Right lobe of liver (tissue), 6 donors: Measurements from ENCODE around the gene GPSM3. TPM values are rescaled to one million over a fixed set of nuclear protein-coding genes. Genes with fewer than 3 reads are reported as not detected.
"Not testable (repeated sequence)": the region's sequence is repeated elsewhere in the genome, so short reads cannot be mapped to it uniquely, and the experiment has no call there.

Experiments used
- ATAC-seq, 4 donors: fragments of 200-7000 bp; cut with Tn5 transposase; one replicate each; pipeline ENCODE4 v1.9.1; 2020; ENCODE audit warnings: mild to moderate bottlenecking in 4 of 4, moderate library complexity in 4 of 4
- DNase-seq, 3 donors: peaks; one replicate each; pipeline ENCODE4 v3.0.0-alpha.2; 2020
- H3K27ac ChIP-seq, 3 donors: fragments of 200-600 bp; one replicate each; pipeline ENCODE4 v1.8.0; 2022
- H3K27me3 ChIP-seq, 2 donors: fragments of 200-600 bp; one replicate each; pipeline ENCODE4 v1.8.0; 2022
- H3K36me3 ChIP-seq, 4 donors: fragments of 200-600 bp; sonication (generic) in 1 of 4; one replicate each; pipeline versions ENCODE4 v1.5.1 to v1.8.0; 2017 to 2022; ENCODE audit warnings: control low read depth in 1 of 4
- H3K4me1 ChIP-seq, 4 donors: fragments of 200-600 bp; sonication (generic) in 1 of 4; one replicate each; pipeline versions ENCODE4 v1.5.1 to v1.8.0; 2017 to 2022; ENCODE audit warnings: control low read depth in 1 of 4
- H3K4me3 ChIP-seq, 3 donors: fragments of 200-600 bp; one replicate each; pipeline ENCODE4 v1.8.0; 2022
- H3K9me3 ChIP-seq, 4 donors: fragments of 200-600 bp; sonication (generic) in 1 of 4; one replicate each; pipeline versions ENCODE4 v1.5.1 to v1.8.0; 2017 to 2022; ENCODE audit warnings: control low read depth in 1 of 4
- POLR2A ChIP-seq: fragments of 450-650 bp; IDR thresholded peaks from one replicate; pipeline ENCODE4 v1.6.1; 2017; ENCODE audit warnings: antibody characterized with exemption, mild to moderate bottlenecking
- WGBS: methylation state at CpG from one replicate; pipeline ENCODE4 v1.1.6; 2018; ENCODE audit warnings: low coverage, low lambda C conversion rate; ENCODE audit not compliant: insufficient coverage; ENCODE audit errors: missing lambda C conversion rate; 5-methylcytosine and 5-hydroxymethylcytosine counted together
- intact Hi-C, 2 donors: fragments of 100-400 bp; cut with DNase I; formaldehyde crosslinking; loops; one replicate each; pipeline versions ENCODE4 v1.11.2 to v1.14.1; 2022
- microRNA-seq, 2 donors: library from miRNA; unstranded; fragments of <30 nt; microRNA quantifications; one replicate each; pipeline ENCODE4, GENCODE V29; 2019 to 2020
- small RNA-seq, 2 experiments: library from RNA; depleted of rRNA; stranded (forward); fragments of <200 nt; gene quantifications; one replicate each; pipeline ENCODE3, GENCODE V24; 2016
- total RNA-seq, 6 experiments: library from RNA; depleted of rRNA in 2 of 6; stranded (reverse); fragments of >200 nt in 2 of 6; fragmentation: NEBNext Ultra II Directional in 3 of 6; extraction: Animal tissue kit (Norgen Biotek cat#: 25700) in 3 of 6; gene quantifications; one replicate each; pipeline versions ENCODE4 v1.1.0 to v1.2.4, GENCODE V29; 2016 to 2023
- TF ChIP-seq, protein P1 (sequence below), 4 donors: fragments of 200-600 bp in 3 of 4; fragments of 450-650 bp in 1 of 4; IDR thresholded peaks; one replicate each; pipeline versions ENCODE4 v1.5.1 to v1.8.0; 2016 to 2022; ENCODE audit warnings: antibody characterized with exemption in 4 of 4, mild to moderate bottlenecking in 2 of 4
- donor health status: DM: no; HTN: yes; CAD: no.
- donor health status: DM: no; HTN: no; CAD: no.
- donor health status: DM: no; HTN: no; CAD: no.
- donor health status: DM: no; HTN: yes; CAD: no.
- donor health status: DM: no; HTN: yes; CAD: no.

GPSM3 gene
- total RNA-seq, 6 experiments from 2014 or later = 3.7 to 9.2 (median 5.7) TPM

DNA sequence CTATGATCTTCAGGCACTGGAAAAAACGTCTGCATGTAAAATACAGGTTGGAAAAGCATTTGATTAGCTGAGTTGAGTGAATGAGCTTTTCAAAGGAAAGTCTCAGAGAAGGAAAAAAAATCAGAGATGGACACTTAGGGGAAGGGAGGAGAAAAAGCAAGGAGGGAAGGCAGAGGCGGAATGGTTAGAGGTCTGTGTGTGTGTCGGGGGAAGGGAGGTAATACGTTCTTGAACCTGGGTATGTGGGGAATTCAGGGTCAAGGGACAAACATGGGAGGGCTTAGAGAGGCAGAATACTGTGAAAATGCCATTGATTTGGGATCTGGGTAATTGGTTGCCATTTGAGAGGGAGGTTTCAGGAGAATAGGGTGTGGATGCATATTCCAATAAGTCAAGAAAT is 45.8 kb downstream of the GPSM3 start:
- Histone ChIP-seq H3K4me3 (no peak overlapping the region), H3K4me1 (no peaks in the 10 kb centered on the region), H3K36me3 (no peaks in the 10 kb centered on the region), H3K27ac (no peak overlapping the region), H3K9me3 (no peaks in the 10 kb centered on the region), H3K27me3 (peaks cover 0 to 6% of the 10 kb centered on the region in 2 donors)
- 34% methylated on average over 4 of the region's 4 CpGs for WGBS
- no peak for DNase-seq
- intact Hi-C loops = no loop called here
- TF ChIP-seq POLR2A = no peak
- TF ChIP-seq, protein P1, sequence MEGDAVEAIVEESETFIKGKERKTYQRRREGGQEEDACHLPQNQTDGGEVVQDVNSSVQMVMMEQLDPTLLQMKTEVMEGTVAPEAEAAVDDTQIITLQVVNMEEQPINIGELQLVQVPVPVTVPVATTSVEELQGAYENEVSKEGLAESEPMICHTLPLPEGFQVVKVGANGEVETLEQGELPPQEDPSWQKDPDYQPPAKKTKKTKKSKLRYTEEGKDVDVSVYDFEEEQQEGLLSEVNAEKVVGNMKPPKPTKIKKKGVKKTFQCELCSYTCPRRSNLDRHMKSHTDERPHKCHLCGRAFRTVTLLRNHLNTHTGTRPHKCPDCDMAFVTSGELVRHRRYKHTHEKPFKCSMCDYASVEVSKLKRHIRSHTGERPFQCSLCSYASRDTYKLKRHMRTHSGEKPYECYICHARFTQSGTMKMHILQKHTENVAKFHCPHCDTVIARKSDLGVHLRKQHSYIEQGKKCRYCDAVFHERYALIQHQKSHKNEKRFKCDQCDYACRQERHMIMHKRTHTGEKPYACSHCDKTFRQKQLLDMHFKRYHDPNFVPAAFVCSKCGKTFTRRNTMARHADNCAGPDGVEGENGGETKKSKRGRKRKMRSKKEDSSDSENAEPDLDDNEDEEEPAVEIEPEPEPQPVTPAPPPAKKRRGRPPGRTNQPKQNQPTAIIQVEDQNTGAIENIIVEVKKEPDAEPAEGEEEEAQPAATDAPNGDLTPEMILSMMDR (IDR thresholded peaks at IDR 0.05) = no peak
- no peak for ATAC-seq

DNA sequence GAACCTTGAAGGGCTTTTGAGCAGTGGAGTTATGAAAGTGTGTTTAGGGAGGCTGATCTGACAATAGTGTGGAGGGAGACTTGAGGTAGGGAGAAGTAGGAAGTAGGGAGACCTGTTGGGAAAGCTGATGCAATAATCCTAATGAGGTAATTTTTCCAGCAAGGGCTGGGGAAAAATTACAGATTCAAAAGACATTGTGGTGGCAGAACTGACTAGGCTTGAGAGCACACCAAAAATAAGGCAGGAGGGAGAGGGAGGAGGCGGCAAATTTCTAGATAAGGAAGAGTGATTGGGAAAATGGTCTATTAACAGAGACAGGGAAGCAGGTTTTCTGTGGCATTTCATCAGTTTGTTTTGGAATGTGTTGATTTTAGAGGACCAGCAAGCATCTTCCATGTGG is 46.2 kb downstream of the GPSM3 start:
- no peak for DNase-seq
- Histone ChIP-seq H3K27me3 (peaks cover 0 to 6% of the 10 kb centered on the region in 2 donors), H3K27ac (no peak overlapping the region), H3K36me3 (no peaks in the 10 kb centered on the region), H3K4me3 (no peak overlapping the region), H3K9me3 (no peaks in the 10 kb centered on the region), H3K4me1 (no peaks in the 10 kb centered on the region)
- no peak for ATAC-seq
- intact Hi-C loops = no loop called here
- 78% methylated on average over 1 of the region's 1 CpG for WGBS
- no peak for TF ChIP-seq POLR2A
- TF ChIP-seq, protein P1 (IDR thresholded peaks at IDR 0.05) = no peak

DNA sequence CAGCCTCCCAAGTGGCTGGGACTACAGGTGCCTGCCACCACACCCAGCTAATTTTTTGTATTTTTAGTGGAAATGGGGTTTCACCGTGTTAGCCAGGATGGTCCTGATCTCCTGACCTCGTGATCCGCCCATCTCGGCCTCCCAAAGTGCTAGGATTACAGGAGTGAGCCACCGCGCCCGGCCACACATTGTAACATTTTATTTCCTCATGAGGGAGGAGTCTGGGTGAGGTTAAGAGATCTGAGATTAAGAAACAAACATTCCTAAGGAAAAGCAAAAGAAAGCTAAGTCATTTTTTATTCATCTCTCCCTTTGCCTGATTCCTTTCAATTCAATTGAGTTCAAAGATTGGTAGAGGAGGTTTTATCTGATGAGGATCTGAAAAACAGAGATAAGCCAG is 48.2 kb downstream of the GPSM3 start:
- H3K4me3 ChIP-seq, H3K27ac ChIP-seq, H3K9me3 ChIP-seq, intact Hi-C loops, H3K4me1 ChIP-seq, H3K36me3 ChIP-seq, ATAC-seq, DNase-seq, H3K27me3 ChIP-seq: not testable (repeated sequence)
- WGBS = 80% methylated on average over 7 of the region's 7 CpGs

Small RNA genes lying within 50 kb of the gene (microRNA-seq; reads per million reads assigned to microRNA genes)
- gene MIR6721 (0.58 to 1.3 reads per million in 2 donors), gene MIR6833 (0.87 to 1.3 reads per million in 2 donors)

Small RNA genes lying within 50 kb of the gene (small RNA-seq; reads per million reads assigned to genes)
- gene AL662884.1 (0 reads per million in 2 experiments), gene MIR6833 (0 reads per million in 2 experiments)

Other genes with a start within 250 kb of the GPSM3 start
- 1,000 to 10,000 TPM; 1,939 to 4,112 (median 3,131) TPM for gene CFB, start 246.5 kb downstream of the GPSM3 start, total RNA-seq
- 10 to 100 TPM in 5 of 6 experiments, 1 to 10 TPM in 1; 9.3 to 33.8 (median 18.3) TPM for gene NELFE, start 233.7 kb downstream of the GPSM3 start, total RNA-seq
- gene SKIC2, start 233.5 kb downstream of the GPSM3 start, total RNA-seq = 10 to 100 TPM; 26.3 to 73.1 (median 47.1) TPM
- gene DXO, start 220.5 kb downstream of the GPSM3 start, total RNA-seq = 10 to 100 TPM in 5 of 6 experiments, 1 to 10 TPM in 1; 9.8 to 14.6 (median 12.1) TPM
- 1,000 to 10,000 TPM; 1,495 to 2,818 (median 2,205) TPM for gene C4A, start 210.6 kb downstream of the GPSM3 start, total RNA-seq
- gene C4B, start 177.8 kb downstream of the GPSM3 start, total RNA-seq = 1,000 to 10,000 TPM; 1,420 to 2,805 (median 2,265) TPM
- 10 to 100 TPM in 3 of 6 experiments, 1 to 10 TPM in 3; 5.7 to 60.7 (median 14.0) TPM for gene CYP21A2, start 154.2 kb downstream of the GPSM3 start, total RNA-seq
- gene TNXB, start 83.3 kb downstream of the GPSM3 start, total RNA-seq = 10 to 100 TPM in 3 of 6 experiments, 1 to 10 TPM in 3; 7.2 to 28.3 (median 10.3) TPM
- 10 to 100 TPM; 15.2 to 35.5 (median 33.2) TPM for gene ATF6B, start 64.4 kb downstream of the GPSM3 start, total RNA-seq
- gene FKBPL, start 62.4 kb downstream of the GPSM3 start, total RNA-seq = 1 to 10 TPM; 1.5 to 2.7 (median 2.2) TPM
- under 1 TPM in 4 of 6 experiments, not detected in 2; 0.13 to 0.29 (median 0.24) TPM for gene PRRT1, start 40.7 kb downstream of the GPSM3 start, total RNA-seq
- gene PPT2, start 38.5 kb downstream of the GPSM3 start, total RNA-seq = 10 to 100 TPM in 2 of 6 experiments, 1 to 10 TPM in 4; 6.4 to 16.0 (median 8.9) TPM
- gene EGFL8, start 28.0 kb downstream of the GPSM3 start, total RNA-seq = 1 to 10 TPM; 1.4 to 6.0 (median 4.2) TPM
- gene AGPAT1, start 16.6 kb downstream of the GPSM3 start, total RNA-seq = 10 to 100 TPM; 23.5 to 36.9 (median 31.6) TPM
- 10 to 100 TPM; 50.5 to 90.4 (median 60.9) TPM for gene RNF5, start 14.2 kb downstream of the GPSM3 start, total RNA-seq
- 1 to 10 TPM in 4 of 6 experiments, under 1 TPM in 2; 0.81 to 3.4 (median 1.8) TPM for gene AGER, start 8.4 kb downstream of the GPSM3 start, total RNA-seq
- 10 to 100 TPM; 15.5 to 29.5 (median 24.3) TPM for gene PBX2, start 2.4 kb downstream of the GPSM3 start, total RNA-seq
- 10 to 100 TPM in 2 of 6 experiments, 1 to 10 TPM in 4; 6.6 to 16.5 (median 8.9) TPM for gene NOTCH4, start 31.4 kb upstream of the GPSM3 start, total RNA-seq
- not detected for gene TSBP1, start 179.3 kb upstream of the GPSM3 start, total RNA-seq
- not detected for gene BTNL2, start 214.5 kb upstream of the GPSM3 start, total RNA-seq
- gene HLA-DRA, start 247.2 kb upstream of the GPSM3 start, total RNA-seq = 100 to 1,000 TPM in 1 of 6 experiments, 10 to 100 TPM in 5; 21.2 to 235 (median 66.8) TPM